Endothelial cell of hepatic sinusoid (primary cell): Measurements from ENCODE around the gene MRPS34.
"Not testable (repeated sequence)": the region's sequence is repeated elsewhere in the genome, so short reads cannot be mapped to it uniquely, and the experiment has no call there.

Experiments used
- in situ Hi-C: cut with HindIII; loops from 2 replicates; pipeline ENCODE4 v1.10.0; 2017; ENCODE audit warnings: low sequenced_read_pairs

MRPS34 gene

DNA sequence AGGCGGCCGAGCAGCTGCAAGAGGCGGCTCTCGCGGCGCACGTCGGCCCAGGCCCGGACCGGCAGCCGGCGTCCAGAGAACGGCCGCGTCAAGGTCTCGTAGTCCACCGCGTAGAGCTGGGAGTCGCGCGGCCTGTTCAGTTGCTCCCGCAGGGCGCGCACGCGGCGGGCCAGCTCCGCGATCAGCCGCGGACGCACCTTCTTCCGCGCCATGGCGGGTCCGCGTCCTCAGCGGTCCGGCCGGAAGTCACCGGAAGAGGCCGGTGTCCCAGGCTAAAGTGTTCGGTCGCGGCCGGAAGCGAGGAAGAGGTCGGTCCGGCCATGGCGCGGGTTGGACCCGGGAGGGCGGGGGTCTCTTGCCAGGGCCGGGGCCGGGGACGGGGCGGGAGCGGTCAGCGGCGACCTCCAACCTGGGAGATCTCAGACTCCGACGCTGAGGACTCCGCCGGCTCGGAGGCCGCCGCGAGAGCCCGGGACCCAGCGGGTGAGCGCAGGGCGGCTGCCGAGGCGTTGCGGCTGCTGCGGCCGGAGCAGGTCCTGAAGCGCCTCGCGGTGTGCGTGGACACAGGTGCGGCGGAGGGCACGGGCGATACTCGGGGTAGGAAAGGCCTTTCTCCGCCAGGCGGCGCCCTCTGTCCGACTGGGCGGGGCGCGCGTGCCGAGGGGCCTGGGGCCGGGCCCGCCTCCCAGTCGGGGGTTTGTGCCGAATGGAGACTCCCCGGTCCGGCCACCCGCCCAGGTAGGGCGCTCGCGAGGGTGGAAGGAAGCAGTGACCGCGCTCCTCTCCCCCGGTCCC, at the start of gene MRPS34:
Gene MRPS34 (minus strand): TSS at position 227 of the 795 bp plus-strand sequence. CDS start 15 bp downstream, at position 212.
- in situ Hi-C loops: no loop called here

DNA sequence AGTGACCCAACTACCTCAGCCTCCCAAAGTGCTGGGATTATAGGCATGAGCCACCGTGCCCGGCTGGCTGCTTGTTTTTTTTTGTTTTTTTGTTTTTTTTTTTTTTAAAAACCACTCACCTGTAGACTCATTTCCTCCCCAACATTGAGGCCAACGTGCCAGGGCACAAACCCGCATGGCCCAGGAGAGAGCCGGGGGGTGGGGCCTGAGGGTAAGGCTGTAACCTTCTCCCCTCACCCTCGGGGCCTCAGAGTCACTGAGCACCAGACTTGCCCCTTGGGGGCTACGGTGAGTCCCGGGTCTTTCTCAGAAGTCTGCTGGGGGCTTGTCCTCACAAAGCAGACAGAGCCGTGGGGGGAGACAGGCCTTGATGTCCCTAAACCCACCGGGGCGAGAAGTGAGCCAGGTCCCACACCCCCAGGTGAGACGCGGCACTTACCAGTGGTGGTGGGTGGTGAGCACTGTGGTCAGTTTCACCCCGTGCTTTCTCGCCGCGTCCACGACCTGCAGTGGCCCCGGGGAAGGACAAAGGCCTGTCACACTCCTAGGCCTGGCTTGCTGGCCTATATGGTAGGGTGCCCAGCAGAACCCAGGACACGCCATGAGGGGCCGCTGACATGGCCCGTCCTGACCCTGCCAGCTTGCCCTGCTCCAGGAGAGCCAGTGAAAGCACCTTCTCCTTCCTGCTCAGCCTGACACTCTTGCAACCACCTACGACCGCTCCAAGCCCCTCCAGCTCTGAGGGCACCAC, 49.1 kb upstream of the MRPS34 start:
- in situ Hi-C loops: no loop called here

DNA sequence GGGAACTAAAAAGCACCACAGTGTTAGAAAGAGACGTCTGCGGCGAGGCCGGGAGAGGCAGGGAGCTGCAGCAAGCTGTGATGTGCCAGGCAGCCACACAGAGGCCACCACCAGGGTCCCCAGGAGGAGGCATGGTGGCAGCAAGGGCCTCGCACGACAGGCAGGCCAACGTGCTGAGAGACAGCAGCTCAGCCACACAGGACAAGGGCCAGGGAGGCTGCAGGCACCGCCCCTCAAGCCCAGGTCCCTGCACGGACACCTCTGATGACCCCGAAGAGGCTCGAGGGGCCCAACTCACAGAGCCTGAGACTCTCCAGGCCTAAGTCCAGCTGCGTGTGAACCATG, 48.0 kb upstream of the MRPS34 start:
- in situ Hi-C loops: no loop called here

DNA sequence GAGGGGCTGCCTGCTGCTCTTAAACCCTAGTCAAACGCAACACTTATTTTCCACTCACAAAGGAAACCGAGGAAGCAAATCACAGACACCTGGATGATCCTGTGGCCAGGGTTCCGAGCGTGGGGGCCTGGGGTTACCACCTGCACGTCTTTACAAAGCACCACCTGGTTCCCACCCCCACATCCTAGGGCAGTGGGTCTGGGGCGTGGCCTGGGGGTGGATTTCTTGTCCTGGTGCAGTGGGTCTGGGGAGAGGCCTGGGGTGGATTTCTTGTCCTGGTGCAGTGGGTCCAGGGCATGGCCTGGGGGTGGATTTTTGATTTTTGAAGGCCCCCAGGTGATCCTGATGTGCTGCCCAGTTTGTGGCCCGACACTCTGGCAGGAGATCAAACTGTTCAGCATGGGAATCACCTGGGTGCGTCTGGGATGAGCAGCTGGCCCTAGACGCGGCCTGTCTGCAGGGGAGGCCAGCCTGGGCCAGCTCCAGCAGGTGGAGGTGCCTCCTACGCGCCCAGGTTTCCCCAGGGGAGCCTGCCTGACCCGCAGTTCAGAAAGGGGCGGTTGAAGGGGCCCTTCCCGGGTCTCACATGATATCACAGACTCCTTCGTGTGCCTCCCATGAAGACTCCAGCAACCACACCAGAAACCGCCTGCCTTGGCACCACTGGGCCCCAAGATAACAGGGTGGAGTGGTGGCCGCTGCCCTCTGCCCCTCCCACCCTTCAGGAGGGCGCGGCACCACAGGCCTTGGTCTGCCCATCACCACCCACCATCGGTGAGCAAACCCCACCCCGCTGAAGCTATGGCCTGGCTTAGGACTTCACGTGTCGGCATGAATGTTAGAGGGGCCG, 47.4 kb upstream of the MRPS34 start:
- in situ Hi-C loops: no loop called here

DNA sequence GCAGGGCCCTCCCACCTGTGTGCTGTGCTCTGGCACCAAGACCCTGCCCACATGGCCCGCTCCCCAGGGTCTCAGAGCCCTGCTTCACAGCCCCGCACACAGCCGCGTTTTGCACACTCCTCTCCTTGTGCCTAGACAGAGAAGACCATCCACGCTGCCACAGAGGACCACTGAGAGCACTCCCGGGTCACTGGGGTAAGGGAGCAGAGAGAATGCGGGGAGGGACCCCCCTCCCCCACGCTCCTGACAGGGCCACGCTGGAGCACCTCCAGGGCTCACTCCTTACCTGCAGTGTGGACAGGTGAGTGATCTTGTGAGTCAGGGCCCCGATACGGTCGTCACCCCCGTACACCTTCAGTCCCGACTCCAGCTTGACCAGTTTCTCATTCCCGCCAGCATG, 46.7 kb upstream of the MRPS34 start:
- in situ Hi-C loops: no loop called here

DNA sequence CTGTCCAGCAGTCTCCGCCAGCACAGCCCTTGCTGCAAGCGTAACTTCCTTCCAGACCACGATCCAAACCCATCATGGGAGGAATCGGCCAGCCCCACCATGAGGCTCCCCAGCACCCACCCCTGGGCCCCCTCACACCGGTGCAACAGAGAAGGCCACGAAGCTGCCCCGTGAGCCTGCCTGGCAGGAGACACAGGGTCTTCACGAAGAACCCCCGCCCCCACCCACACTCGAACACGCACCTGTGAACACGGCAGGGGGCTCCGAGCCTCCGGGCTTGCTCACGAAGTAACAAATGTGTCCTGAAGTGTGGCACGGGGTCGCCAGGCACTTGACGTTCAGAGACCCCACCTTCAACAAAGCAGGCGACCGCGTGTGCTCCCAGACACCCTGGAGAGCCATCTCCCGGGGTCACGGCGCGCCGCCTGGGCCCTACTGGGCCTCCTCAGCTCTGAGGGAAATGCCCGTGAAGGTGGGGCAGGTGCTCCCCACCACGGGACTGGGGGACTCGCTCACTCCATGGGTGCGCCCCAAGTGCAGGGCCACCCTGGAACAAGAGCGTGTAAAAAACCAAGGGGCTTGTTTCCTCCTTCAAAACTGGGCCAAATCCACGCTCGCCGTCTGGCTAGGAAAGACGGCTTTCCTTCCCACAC, 46.1 kb upstream of the MRPS34 start:
- in situ Hi-C loops: no loop called here

DNA sequence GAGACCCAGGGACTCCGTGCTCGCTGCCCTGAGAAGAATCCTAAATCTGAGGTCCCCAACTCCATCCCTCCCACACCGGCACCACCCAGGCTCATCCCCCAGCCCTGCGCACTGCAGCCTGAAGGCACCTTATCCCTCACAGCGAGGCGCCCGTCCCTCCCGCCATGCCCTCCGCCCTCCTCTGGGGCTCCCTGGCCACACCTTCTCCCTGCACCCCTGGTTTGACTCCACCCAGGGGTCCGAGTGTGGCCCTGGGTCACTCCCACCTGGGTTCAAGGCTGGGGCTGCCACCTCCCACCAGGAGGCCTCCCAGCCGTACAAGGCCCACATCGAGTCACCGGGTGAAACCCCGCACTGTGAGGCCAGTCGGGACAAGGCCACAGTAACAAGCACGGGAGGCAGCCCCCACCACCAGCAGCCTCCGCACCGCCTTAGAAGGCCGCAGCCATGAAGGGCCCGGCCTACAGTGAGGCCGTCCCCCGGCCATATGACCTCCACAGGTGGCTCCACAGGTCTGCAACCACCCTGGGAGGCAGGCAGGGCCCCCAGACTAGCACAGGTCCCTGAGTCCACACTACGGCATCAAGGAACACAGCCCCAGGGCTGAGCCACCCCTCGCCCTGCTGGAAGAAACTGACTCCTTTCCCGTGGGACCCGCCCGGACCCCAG, 45.4 kb upstream of the MRPS34 start:
- in situ Hi-C loops: no loop called here

DNA sequence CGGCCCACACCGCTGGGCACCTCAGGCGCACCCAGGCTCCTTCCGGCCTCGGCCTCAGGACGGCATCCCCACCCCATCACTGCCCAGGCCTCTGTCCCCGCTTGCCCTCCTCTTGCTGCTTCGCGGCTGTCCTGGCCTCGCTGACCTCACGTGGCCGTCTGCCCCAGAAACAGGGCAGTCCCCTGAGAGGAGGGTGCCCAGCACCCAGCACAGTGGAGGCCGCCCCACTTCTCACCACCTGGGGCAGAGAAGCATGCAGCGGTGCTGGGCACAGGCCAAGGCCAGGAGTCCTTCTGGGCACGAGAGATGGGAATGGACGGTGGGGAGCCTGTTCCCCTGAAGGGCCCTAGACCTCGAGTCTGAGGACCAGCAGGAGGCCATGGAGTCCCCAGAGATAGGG, 44.8 kb upstream of the MRPS34 start:
- in situ Hi-C loops: no loop called here

DNA sequence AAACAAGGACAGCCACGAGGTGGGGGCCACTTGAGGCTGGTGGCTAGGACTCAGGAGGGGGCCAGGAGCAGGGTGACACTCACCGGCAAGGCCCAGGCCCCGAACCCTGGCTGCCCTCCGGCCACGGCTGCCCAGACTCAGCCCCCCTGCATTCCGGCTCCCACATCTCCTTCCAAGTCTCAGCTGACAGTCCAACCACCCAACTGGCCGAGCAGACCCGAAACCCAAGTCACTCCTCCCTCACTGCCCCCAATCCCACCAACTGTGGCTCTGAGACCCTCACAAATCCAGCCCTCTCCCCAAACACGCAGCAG, 44.3 kb upstream of the MRPS34 start:
- in situ Hi-C loops: no loop called here

DNA sequence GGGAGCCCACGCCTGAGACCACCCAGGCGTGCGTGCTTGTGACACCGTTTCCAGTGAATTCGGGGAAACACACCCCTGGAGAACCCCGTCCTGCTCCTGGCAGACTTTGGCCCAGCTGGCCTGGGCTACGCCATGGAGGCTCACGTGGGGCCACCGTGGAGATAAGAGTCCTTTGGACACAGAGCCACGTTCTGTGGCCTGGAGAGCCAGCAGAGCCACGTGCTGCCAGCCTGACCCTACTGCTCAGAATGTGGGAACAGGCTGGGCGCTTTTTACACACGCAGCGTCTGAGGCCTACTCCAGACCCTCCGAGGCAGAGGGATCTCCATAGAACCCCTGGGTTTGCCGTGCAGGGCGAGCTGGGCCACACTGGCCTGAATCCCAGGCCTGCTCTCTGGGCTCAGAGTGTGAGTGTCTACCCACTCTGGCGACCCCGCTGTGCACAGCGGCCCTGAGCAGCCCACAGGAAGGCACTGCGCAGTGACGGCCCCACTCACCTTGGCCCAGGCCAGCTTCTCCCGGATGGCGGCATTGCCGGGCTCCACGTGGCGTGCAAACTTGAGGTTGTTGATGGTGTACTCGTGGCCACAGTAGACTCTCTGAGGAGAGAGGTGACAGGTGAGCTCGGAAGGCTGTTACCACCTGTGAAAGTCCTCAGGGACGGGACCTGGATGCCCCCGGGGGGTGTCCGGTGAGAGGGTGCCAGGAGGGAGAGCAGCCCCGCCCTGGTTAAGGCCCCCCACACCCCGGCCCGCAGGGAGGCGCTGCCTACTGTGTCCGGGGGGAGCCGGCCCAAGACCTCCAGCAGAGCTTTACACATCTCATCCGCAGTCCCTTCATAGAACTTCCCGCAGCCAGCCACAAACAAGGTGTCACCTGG, 43.7 kb upstream of the MRPS34 start:
- in situ Hi-C loops: no loop called here

DNA sequence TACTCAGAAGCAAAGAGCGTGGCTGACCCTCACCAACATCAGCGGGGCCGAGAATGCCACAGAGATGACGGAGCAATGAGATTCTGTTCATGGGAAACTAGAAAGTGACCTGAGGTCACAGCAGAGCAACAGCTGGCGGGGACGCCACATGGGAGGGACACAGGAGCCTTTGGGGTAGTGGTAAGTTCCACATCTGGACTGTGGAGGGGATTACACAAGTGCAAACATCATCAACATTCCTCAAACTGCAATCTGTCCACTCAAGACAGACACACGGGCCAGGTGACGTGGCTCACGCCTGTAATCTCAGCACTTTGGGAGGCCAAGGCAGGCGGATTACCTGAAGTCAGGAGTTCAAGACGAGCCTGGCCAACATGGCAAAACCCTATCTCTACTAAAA, 42.5 kb upstream of the MRPS34 start:
- in situ Hi-C loops: no loop called here

DNA sequence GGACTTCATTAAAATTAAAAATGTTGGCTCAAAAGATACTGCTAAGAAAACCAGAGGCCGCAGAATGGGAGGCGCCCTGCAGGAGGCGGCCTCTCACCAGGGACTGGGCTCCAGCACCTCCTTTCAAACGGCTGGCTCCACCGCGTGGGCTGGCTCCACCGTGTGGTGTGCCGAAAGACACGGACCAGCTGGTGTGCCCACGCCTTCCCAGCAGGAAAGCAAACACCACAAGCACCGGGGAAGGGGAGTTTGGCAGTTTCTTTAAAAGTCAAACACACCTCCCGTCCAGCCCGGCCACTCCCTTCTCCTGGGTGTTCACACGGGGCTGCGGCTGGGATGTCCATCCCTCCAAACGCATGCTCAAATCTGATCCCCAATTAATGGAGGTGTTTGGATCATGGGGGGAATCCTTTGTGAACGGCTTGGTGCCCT, 39.8 kb upstream of the MRPS34 start:
- in situ Hi-C loops: no loop called here

DNA sequence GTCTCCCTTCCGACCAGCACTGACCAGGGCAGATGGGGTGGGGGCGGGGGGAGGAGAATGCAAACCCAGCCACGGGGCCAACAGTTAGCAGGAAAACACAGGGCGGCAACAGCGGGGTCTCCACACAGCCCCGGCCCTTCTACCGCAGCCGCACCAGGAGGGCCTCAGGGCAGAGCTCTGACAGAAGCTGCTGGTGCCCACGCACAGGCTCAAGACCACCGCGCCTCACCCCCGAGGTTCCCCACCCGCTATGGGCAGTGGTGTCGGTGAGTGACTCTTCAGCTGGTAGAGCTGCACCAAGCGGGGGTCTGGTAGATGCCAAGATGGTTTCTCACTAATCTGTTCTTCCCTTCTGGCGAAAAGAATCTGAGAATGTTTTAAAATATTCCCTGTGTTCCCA, 37.6 kb upstream of the MRPS34 start:
- in situ Hi-C loops: no loop called here

DNA sequence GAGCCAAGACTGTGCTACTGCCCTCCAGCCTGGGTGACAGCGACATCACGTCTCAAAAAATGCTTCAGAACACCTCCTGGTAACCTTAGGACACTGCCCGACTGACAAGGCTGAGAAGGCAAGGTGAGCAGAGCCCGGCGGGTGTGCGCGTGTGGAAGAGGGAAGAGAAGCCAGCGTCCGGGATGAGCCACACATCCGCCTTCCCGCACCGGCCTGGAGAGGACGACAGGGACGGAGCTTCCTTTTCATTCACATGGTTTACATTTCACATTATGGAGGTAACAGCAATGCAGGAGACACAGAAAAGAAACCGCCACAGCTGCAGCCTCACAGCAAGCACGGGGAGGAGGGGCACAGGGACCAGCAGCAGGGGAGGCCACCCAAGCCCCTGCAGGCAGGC, 37.2 kb upstream of the MRPS34 start:
- in situ Hi-C loops: no loop called here

DNA sequence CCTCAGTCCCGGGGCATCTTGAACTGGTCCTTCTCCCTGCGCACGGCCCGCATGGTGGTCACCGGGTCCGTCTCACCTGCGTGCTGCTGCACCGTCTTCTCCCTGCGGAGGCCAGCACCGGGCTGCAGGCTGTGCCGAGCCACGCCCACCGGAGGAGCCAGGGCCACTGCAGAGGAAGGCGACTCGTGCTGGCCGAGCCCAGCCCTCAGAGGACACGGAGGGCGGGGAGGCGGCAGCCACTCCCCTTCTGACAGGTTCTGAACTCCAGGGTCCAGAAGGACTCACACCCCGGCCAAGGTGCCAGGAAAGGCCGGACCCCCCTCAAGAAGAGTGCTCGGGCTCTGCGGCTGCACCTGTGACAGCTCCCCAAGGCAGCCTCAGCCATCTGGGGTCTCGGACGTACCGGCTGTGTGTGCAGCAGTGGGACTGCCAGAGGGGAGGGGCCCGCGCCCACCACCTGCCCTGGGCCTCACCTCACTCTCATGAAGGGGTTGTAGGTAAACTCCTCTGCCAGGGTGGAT, 36.4 kb upstream of the MRPS34 start:
- in situ Hi-C loops: no loop called here

DNA sequence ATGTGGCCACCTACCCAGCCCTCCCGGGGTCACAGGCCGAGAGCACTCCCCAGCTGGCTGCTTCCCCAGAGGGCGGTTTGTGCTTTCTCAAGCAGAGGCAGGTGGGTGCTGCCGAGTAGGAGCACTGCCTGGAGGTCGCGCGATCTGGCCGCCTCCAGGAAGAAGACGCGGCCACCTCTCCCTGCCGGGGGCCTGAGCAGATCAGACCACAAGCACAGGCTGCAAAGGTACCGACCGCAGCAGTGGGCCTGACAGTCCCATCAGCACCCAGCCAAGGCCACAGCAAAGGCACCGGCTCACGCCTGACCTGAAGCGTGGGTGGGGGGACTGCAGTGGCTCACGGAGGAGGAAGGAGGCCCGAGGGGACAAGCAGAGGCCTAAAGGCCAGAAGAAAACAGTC, 35.8 kb upstream of the MRPS34 start:
- in situ Hi-C loops: no loop called here

DNA sequence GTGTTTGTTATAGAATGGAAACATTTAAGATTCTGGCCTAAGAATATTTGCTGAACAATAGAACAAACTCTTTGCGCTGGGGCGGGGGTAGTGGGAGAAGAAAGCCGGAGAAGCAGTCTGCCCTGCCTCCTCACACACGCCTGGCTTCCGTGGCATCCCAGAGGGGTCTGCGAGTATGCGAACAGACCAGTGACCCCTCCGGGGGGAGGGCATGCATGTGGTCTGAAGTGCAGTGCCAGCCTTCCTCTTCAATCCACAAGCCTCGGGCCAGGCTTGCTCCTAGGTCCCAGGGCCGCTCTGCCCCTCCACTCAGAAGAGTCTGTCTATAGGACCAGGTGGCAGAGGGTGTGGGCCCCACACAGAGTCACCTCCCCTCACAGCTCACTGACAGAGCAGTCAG, 34.7 kb upstream of the MRPS34 start:
- in situ Hi-C loops: no loop called here

DNA sequence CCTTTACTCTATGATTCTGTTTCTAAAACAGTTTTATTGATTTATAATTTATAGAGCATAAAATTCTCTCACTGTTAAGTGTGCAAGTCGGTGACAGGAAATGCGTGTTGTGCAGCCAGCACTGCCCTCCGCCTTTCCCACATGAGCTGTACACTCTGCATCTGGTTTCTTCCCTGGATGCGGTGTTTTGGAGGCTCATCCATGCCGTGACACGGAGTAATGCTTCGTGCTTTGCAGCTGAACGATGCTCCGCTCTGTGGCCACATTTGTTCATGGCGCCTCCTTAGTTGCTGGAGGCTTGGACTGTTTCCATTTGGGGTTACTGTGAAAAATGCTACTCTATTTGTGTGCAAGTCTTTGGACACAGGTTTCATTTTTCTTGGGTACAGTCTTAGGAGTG, 27.8 kb upstream of the MRPS34 start:
- in situ Hi-C loops: no loop called here

DNA sequence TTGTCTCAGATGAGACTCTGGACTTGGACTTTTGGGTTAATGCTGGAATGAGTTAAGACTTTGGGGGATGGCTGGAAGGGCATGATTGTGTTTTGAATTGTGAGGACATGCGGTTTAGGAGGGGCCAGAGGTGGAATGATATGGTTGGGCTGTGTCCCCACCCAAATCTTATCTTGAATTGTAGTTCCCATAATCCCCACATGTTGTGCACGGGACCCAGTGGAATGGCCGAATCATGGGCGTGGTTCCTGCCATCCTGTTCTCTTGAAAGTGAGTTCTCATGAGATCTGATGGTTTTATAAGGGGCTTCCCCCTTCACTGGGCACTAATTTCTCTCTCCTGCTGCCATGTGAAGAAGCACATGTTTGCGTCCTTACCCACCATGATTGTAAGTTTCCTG, 26.3 kb upstream of the MRPS34 start:
- in situ Hi-C loops: not testable (repeated sequence)
